PFSK-1 (cell line): ENCODE data around the gene FXYD2.

Experiments
- POLR2AphosphoS5 ChIP-seq: IDR thresholded peaks from 2 replicates; pipeline ENCODE4 v1.6.1; 2012; ENCODE audit warnings: low read depth, mild to moderate bottlenecking, control low read depth, low read length, moderate library complexity
- REST ChIP-seq, 2 experiments: IDR thresholded peaks; 2 replicates each; pipeline versions ENCODE4 v1.6.1 to v1.8.0; 2011 to 2012; ENCODE audit warnings: low read depth in 2 of 2, low read length in 2 of 2, control low read depth in 1 of 2, inconsistent platforms in 1 of 2, mild to moderate bottlenecking in 1 of 2, moderate library complexity in 1 of 2; ENCODE audit not compliant: insufficient read depth in 1 of 2
- SIN3A ChIP-seq: IDR thresholded peaks from 2 replicates; pipeline ENCODE4 v1.6.1; 2012; ENCODE audit warnings: mild to moderate bottlenecking, low read length, moderate library complexity, borderline replicate concordance; ENCODE audit not compliant: insufficient read depth
- TAF1 ChIP-seq: IDR thresholded peaks from 2 replicates; pipeline ENCODE4 v1.6.1; 2012; ENCODE audit warnings: low read length, control low read depth, borderline replicate concordance; ENCODE audit not compliant: insufficient read depth

- TF ChIP-seq SIN3A (no peak), TAF1 (no peak), REST (IDR thresholded peaks at IDR 0.05; ENCODE audit: insufficient read depth in 1 of 2, low read depth in 2 of 2, low read length in 2 of 2) (no peak), POLR2AphosphoS5 (no peak)
These were observed 25.4 kb upstream of the FXYD2 start for GRCh38 chr11:117849781-117850414.
